Vagina (tissue), 2 donors: ENCODE measurements around the gene CD48.

Experiments
- CTCF ChIP-seq, 3 experiments: fragments of 450-650 bp in 2 of 3; fragments of 200-600 bp in 1 of 3; sonication (generic) in 1 of 3; IDR thresholded peaks; one replicate each; pipeline ENCODE4 v1.5.1; 2017 to 2019; ENCODE audit warnings: antibody characterized with exemption in 3 of 3, mild to moderate bottlenecking in 2 of 3, moderate library complexity in 2 of 3
- POLR2A ChIP-seq, 2 donors: fragments of 450-650 bp; IDR thresholded peaks; one replicate each; pipeline ENCODE4 v1.6.1; 2017; ENCODE audit warnings: antibody characterized with exemption in 2 of 2, mild to moderate bottlenecking in 2 of 2, moderate library complexity in 2 of 2

GRCh38 chr1:160738271-160738670 is 26.6 kb upstream of the CD48 start:
- TF ChIP-seq CTCF (IDR thresholded peaks at IDR 0.05) (no peak), POLR2A (IDR thresholded peaks at IDR 0.05) (no peak)
